SK-N-SH (cell line): ENCODE results near the gene LEO1.

Source experiments
- CHD2 ChIP-seq: fragments of 150-350 bp; IDR thresholded peaks from 2 replicates; pipeline ENCODE4 v1.6.1; 2018; ENCODE audit warnings: low read length; ENCODE audit not compliant: partially characterized antibody
- EP300 ChIP-seq, 2 experiments: IDR thresholded peaks; 2 replicates each; pipeline versions ENCODE4 v1.4.0 to v1.6.1; 2012; ENCODE audit warnings: borderline replicate concordance in 1 of 2, low read depth in 1 of 2, low read length in 1 of 2
- EZH2phosphoT487 ChIP-seq: fragments of 200-600 bp; sonication (generic); IDR thresholded peaks from 2 replicates; pipeline ENCODE4 v1.6.1; 2017; ENCODE audit warnings: low read depth, mixed run types, mild to moderate bottlenecking, antibody characterized with exemption, moderate library complexity, borderline replicate concordance
- FOXM1 ChIP-seq: IDR thresholded peaks from 2 replicates; pipeline ENCODE4 v1.4.0; 2012; ENCODE audit warnings: low read depth, mild to moderate bottlenecking
- RFX5 ChIP-seq: IDR thresholded peaks from 2 replicates; pipeline ENCODE4 v1.6.1; 2012; ENCODE audit warnings: mild to moderate bottlenecking, improper control_type of control experiment, low read length
- TEAD4 ChIP-seq: IDR thresholded peaks from 2 replicates; pipeline ENCODE4 v1.4.0; 2012; ENCODE audit warnings: mild to moderate bottlenecking, borderline replicate concordance; ENCODE audit not compliant: insufficient read depth
- TF ChIP-seq, protein P1 (sequence below): fragments of 200-600 bp; sonication (generic); IDR thresholded peaks from 2 replicates; pipeline ENCODE4 v1.6.1; 2017; ENCODE audit warnings: antibody characterized with exemption, mild to moderate bottlenecking, moderate library complexity
- TF ChIP-seq, protein P2 (sequence below): IDR thresholded peaks from 2 replicates; pipeline ENCODE4; 2012
- TF ChIP-seq, protein P3 (sequence below): IDR thresholded peaks from 2 replicates; pipeline ENCODE4 v1.4.0; 2012; ENCODE audit warnings: low read depth, borderline replicate concordance

DNA sequence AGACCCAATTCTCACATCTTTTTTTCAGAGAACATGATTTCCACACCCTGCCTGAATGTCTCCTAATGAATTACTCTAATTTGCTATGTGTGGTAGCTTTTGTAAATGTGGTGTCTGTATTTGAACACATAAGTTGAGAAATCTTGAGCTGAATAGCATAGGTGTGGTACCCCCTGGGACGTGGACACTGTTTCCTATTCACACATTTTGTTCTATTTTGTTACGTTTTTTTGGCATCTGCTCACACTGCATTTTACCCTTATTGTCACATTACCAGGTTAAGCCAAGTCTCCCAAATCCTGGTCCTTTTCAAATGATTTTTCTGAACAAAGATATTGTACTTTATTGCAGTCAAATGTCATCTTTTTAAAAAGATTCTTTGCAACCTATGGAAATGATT, 40.6 kb upstream of the LEO1 start:
- TF ChIP-seq TEAD4 = no peak
- TF ChIP-seq, protein P1, sequence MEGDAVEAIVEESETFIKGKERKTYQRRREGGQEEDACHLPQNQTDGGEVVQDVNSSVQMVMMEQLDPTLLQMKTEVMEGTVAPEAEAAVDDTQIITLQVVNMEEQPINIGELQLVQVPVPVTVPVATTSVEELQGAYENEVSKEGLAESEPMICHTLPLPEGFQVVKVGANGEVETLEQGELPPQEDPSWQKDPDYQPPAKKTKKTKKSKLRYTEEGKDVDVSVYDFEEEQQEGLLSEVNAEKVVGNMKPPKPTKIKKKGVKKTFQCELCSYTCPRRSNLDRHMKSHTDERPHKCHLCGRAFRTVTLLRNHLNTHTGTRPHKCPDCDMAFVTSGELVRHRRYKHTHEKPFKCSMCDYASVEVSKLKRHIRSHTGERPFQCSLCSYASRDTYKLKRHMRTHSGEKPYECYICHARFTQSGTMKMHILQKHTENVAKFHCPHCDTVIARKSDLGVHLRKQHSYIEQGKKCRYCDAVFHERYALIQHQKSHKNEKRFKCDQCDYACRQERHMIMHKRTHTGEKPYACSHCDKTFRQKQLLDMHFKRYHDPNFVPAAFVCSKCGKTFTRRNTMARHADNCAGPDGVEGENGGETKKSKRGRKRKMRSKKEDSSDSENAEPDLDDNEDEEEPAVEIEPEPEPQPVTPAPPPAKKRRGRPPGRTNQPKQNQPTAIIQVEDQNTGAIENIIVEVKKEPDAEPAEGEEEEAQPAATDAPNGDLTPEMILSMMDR = no peak
- no peak for TF ChIP-seq RFX5
- TF ChIP-seq, protein P2, sequence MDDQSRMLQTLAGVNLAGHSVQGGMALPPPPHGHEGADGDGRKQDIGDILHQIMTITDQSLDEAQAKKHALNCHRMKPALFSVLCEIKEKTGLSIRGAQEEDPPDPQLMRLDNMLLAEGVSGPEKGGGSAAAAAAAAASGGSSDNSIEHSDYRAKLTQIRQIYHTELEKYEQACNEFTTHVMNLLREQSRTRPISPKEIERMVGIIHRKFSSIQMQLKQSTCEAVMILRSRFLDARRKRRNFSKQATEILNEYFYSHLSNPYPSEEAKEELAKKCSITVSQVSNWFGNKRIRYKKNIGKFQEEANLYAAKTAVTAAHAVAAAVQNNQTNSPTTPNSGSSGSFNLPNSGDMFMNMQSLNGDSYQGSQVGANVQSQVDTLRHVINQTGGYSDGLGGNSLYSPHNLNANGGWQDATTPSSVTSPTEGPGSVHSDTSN = no peak
- TF ChIP-seq EP300 (IDR thresholded peaks at IDR 0.05; ENCODE audit: borderline replicate concordance in 1 of 2, low read depth in 1 of 2, low read length in 1 of 2) = no peak
- TF ChIP-seq FOXM1 = no peak
- no peak for TF ChIP-seq CHD2
- TF ChIP-seq, protein P3, sequence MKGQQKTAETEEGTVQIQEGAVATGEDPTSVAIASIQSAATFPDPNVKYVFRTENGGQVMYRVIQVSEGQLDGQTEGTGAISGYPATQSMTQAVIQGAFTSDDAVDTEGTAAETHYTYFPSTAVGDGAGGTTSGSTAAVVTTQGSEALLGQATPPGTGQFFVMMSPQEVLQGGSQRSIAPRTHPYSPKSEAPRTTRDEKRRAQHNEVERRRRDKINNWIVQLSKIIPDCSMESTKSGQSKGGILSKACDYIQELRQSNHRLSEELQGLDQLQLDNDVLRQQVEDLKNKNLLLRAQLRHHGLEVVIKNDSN = no peak
- TF ChIP-seq EZH2phosphoT487 = no peak
